Liver (tissue), 9 donors: Measurements from ENCODE around the gene NHERF2. TPM values are rescaled to one million over a fixed set of nuclear protein-coding genes. Genes with fewer than 3 reads are reported as not detected.

Experiments
- DNase-seq: peaks from one replicate; pipeline ENCODE4 v3.0.0-alpha.2; 2017; ENCODE audit warnings: low spot score
- H3K27ac ChIP-seq, 2 donors: one replicate each; pipeline ENCODE4 v1.7.0; 2013; ENCODE audit warnings: inconsistent platforms in 2 of 2, low read length in 2 of 2, control low read depth in 1 of 2, low read depth in 1 of 2, mild to moderate bottlenecking in 1 of 2
- H3K27me3 ChIP-seq, 4 donors: one replicate each; pipeline versions ENCODE4 v1.6.1 to v1.7.0; 2013; ENCODE audit warnings: low read length in 3 of 4, inconsistent platforms in 1 of 4, mild to moderate bottlenecking in 1 of 4, moderate library complexity in 1 of 4; ENCODE audit not compliant: control insufficient read depth in 4 of 4, insufficient read depth in 4 of 4
- H3K36me3 ChIP-seq, 4 donors: one replicate each; pipeline versions ENCODE4 v1.6.1 to v1.7.0; 2013; ENCODE audit warnings: low read length in 3 of 4, mild to moderate bottlenecking in 3 of 4, low read depth in 1 of 4, moderate library complexity in 1 of 4; ENCODE audit not compliant: control insufficient read depth in 4 of 4, insufficient read depth in 3 of 4
- H3K4me1 ChIP-seq, 4 donors: one replicate each; pipeline versions ENCODE4 v1.6.1 to v1.7.0; 2013; ENCODE audit warnings: low read length in 3 of 4, mild to moderate bottlenecking in 3 of 4, moderate library complexity in 1 of 4; ENCODE audit not compliant: control insufficient read depth in 4 of 4, insufficient read depth in 4 of 4
- H3K4me3 ChIP-seq, 3 donors: one replicate each; pipeline versions ENCODE4 v1.6.1 to v1.7.0; 2013; ENCODE audit warnings: low read length in 3 of 3, control low read depth in 1 of 3, low read depth in 1 of 3, mild to moderate bottlenecking in 1 of 3
- H3K9ac ChIP-seq, 2 donors: one replicate each; pipeline ENCODE4 v1.7.0; 2013; ENCODE audit warnings: low read length in 2 of 2, mild to moderate bottlenecking in 2 of 2, moderate library complexity in 2 of 2, control low read depth in 1 of 2, low read depth in 1 of 2
- H3K9me3 ChIP-seq, 4 donors: one replicate each; pipeline versions ENCODE4 v1.6.1 to v1.7.0; 2013; ENCODE audit warnings: low read length in 3 of 4; ENCODE audit not compliant: control insufficient read depth in 4 of 4
- ATF3 ChIP-seq: IDR thresholded peaks from 2 replicates; pipeline ENCODE4 v1.6.1; 2016; ENCODE audit warnings: antibody characterized with exemption
- CTCF ChIP-seq: fragments of 150-350 bp; IDR thresholded peaks from 2 replicates; pipeline ENCODE4 v1.5.1; 2017; ENCODE audit warnings: improper control_type of control experiment, low read depth, low read length; ENCODE audit not compliant: missing input control
- EGR1 ChIP-seq, 2 donors: IDR thresholded peaks; 2 replicates each; pipeline ENCODE4 v1.6.1; 2016 to 2018; ENCODE audit warnings: antibody characterized with exemption in 2 of 2, low read depth in 2 of 2
- FOXA1 ChIP-seq: IDR thresholded peaks from 2 replicates; pipeline ENCODE4 v1.6.1; 2016; ENCODE audit warnings: antibody characterized with exemption
- FOXA2 ChIP-seq: IDR thresholded peaks from 2 replicates; pipeline ENCODE4 v1.6.1; 2016; ENCODE audit warnings: antibody characterized with exemption
- GABPA ChIP-seq, 2 donors: IDR thresholded peaks in 1 of 2; conservative IDR thresholded peaks in 1 of 2; 2 replicates each; pipeline ENCODE4 v1.6.1; 2016; ENCODE audit warnings: antibody characterized with exemption in 2 of 2, mild to moderate bottlenecking in 1 of 2, moderate library complexity in 1 of 2
- HNF4G ChIP-seq: IDR thresholded peaks from 2 replicates; pipeline ENCODE4 v1.6.1; 2016; ENCODE audit warnings: antibody characterized with exemption
- JUND ChIP-seq, 2 donors: IDR thresholded peaks; 2 replicates each; pipeline ENCODE4 v1.6.1; 2016; ENCODE audit warnings: antibody characterized with exemption in 2 of 2
- MAX ChIP-seq: IDR thresholded peaks from 2 replicates; pipeline ENCODE4 v1.6.1; 2016; ENCODE audit warnings: antibody characterized with exemption
- NR2F2 ChIP-seq: IDR thresholded peaks from 2 replicates; pipeline ENCODE4 v1.6.1; 2016; ENCODE audit warnings: antibody characterized with exemption
- RAD21 ChIP-seq, 2 donors: IDR thresholded peaks; 2 replicates each; pipeline ENCODE4 v1.6.1; 2016; ENCODE audit warnings: antibody characterized with exemption in 2 of 2, mild to moderate bottlenecking in 2 of 2
- RXRA ChIP-seq, 2 donors: IDR thresholded peaks; 2 replicates each; pipeline ENCODE4 v1.6.1; 2017 to 2018; ENCODE audit warnings: antibody characterized with exemption in 2 of 2, mild to moderate bottlenecking in 1 of 2
- SP1 ChIP-seq: IDR thresholded peaks from 2 replicates; pipeline ENCODE4 v1.6.1; 2018; ENCODE audit warnings: antibody characterized with exemption, mild to moderate bottlenecking
- TAF1 ChIP-seq: conservative IDR thresholded peaks from 2 replicates; pipeline ENCODE4 v1.6.1; 2016; ENCODE audit warnings: antibody characterized with exemption, mild to moderate bottlenecking
- WGBS: extraction: QIAGEN DNeasy Blood & Tissue Kit; methylation state at CpG from one replicate; pipeline ENCODE4 v1.1.7; 2013; 5-methylcytosine and 5-hydroxymethylcytosine counted together
- polyA plus RNA-seq, 2 donors: library from polyadenylated mRNA; stranded (reverse) in 1 of 2; unstranded in 1 of 2; fragments of 200-250 nt in 1 of 2; fragments of >200 nt in 1 of 2; fragmentation: Nextera tagmentation in 1 of 2; extraction: Ambion mirVana in 1 of 2; gene quantifications; one replicate each; pipeline versions ENCODE4 v1.2.1 to v1.2.3, GENCODE V29; 2013 to 2015
- total RNA-seq, 2 donors: library from RNA; depleted of rRNA; stranded (reverse); fragments of >200 nt; gene quantifications; one replicate each; pipeline ENCODE4 v1.2.3, GENCODE V29; 2014
- TF ChIP-seq, protein P1 (sequence below): IDR thresholded peaks from 2 replicates; pipeline ENCODE4 v1.6.1; 2016; ENCODE audit warnings: antibody characterized with exemption
- TF ChIP-seq, protein P2 (sequence below): IDR thresholded peaks from 2 replicates; pipeline ENCODE4 v1.6.1; 2016; ENCODE audit warnings: antibody characterized with exemption, mild to moderate bottlenecking
- donor health status: healthy.
- donor health status: healthy.
- donor health status: healthy.
- donor health status: healthy.
- donor health status: healthy.

Gene NHERF2
- total and polyA plus RNA-seq, 4 donors = 36.6 to 205 (median 74.1) TPM

GRCh38 chr16:2070576-2071453 is 44.1 kb downstream of the NHERF2 start:
- Histone ChIP-seq H3K4me1 (no peaks in the 10 kb centered on the region), H3K4me3 (no peak overlapping the region), H3K36me3 (peaks cover 14 to 76% (median 27%) of the 10 kb centered on the region in 4 donors), H3K9ac (no peak overlapping the region), H3K27ac (no peak overlapping the region), H3K27me3 (no peaks in the 10 kb centered on the region), H3K9me3 (no peaks in the 10 kb centered on the region)
- TF ChIP-seq NR2F2 (no peak), MAX (no peak), FOXA1 (no peak), TAF1 (no peak), RAD21 (IDR thresholded peaks at IDR 0.05) (no peak), HNF4G (no peak), SP1 (no peak), JUND (IDR thresholded peaks at IDR 0.05) (no peak), EGR1 (IDR thresholded peaks at IDR 0.05; ENCODE audit: low read depth in 2 of 2) (no peak), ATF3 (no peak), CTCF (no peak), RXRA (IDR thresholded peaks at IDR 0.05) (no peak), FOXA2 (no peak), GABPA (IDR thresholded peaks at IDR 0.05 in 1 of 2, conservative IDR thresholded peaks at IDR 0.05 in 1 of 2) (no peak)
- TF ChIP-seq, protein P1, sequence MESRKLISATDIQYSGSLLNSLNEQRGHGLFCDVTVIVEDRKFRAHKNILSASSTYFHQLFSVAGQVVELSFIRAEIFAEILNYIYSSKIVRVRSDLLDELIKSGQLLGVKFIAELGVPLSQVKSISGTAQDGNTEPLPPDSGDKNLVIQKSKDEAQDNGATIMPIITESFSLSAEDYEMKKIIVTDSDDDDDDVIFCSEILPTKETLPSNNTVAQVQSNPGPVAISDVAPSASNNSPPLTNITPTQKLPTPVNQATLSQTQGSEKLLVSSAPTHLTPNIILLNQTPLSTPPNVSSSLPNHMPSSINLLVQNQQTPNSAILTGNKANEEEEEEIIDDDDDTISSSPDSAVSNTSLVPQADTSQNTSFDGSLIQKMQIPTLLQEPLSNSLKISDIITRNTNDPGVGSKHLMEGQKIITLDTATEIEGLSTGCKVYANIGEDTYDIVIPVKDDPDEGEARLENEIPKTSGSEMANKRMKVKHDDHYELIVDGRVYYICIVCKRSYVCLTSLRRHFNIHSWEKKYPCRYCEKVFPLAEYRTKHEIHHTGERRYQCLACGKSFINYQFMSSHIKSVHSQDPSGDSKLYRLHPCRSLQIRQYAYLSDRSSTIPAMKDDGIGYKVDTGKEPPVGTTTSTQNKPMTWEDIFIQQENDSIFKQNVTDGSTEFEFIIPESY = no peak
- TF ChIP-seq, protein P2, sequence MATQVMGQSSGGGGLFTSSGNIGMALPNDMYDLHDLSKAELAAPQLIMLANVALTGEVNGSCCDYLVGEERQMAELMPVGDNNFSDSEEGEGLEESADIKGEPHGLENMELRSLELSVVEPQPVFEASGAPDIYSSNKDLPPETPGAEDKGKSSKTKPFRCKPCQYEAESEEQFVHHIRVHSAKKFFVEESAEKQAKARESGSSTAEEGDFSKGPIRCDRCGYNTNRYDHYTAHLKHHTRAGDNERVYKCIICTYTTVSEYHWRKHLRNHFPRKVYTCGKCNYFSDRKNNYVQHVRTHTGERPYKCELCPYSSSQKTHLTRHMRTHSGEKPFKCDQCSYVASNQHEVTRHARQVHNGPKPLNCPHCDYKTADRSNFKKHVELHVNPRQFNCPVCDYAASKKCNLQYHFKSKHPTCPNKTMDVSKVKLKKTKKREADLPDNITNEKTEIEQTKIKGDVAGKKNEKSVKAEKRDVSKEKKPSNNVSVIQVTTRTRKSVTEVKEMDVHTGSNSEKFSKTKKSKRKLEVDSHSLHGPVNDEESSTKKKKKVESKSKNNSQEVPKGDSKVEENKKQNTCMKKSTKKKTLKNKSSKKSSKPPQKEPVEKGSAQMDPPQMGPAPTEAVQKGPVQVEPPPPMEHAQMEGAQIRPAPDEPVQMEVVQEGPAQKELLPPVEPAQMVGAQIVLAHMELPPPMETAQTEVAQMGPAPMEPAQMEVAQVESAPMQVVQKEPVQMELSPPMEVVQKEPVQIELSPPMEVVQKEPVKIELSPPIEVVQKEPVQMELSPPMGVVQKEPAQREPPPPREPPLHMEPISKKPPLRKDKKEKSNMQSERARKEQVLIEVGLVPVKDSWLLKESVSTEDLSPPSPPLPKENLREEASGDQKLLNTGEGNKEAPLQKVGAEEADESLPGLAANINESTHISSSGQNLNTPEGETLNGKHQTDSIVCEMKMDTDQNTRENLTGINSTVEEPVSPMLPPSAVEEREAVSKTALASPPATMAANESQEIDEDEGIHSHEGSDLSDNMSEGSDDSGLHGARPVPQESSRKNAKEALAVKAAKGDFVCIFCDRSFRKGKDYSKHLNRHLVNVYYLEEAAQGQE = no peak
- WGBS = 96% methylated on average over 29 of the region's 29 CpGs
- DNase-seq = no peak
